HEK293T (cell line): ENCODE data around the gene FBXL17.

Source experiments
- CTCF ChIA-PET: fragments of 350-600 bp; formaldehyde crosslinking; extraction: SDS; loops from one replicate; lab custom pipeline; 2021; ENCODE audit warnings: antibody characterized with exemption, inconsistent platforms; lab: Yijun Ruan, JAX
- POLR2A ChIA-PET: fragments of 350-600 bp; formaldehyde crosslinking; extraction: SDS; loops from one replicate; lab custom pipeline; 2020; ENCODE audit warnings: antibody characterized with exemption, inconsistent platforms; lab: Yijun Ruan, JAX
- DNase-seq: peaks from one replicate; pipeline ENCODE4 v3.0.0; 2012; ENCODE audit warnings: mixed read lengths; ENCODE audit errors: extremely low spot score
- ARNT ChIP-seq: fragments of 450-650 bp; IDR thresholded peaks from 2 replicates; pipeline ENCODE4 v1.6.1; 2017; ENCODE audit warnings: mild to moderate bottlenecking
- BHLHE40 ChIP-seq: fragments of 450-650 bp; IDR thresholded peaks from 2 replicates; pipeline ENCODE4 v1.6.1; 2016; ENCODE audit warnings: mild to moderate bottlenecking, moderate library complexity, borderline replicate concordance
- CTBP1 ChIP-seq: fragments of 450-650 bp; IDR thresholded peaks from 2 replicates; pipeline ENCODE4 v1.6.1; 2016; ENCODE audit warnings: borderline replicate concordance
- ELF4 ChIP-seq: fragments of 450-650 bp; IDR thresholded peaks from 2 replicates; pipeline ENCODE4 v1.6.1; 2017; ENCODE audit warnings: antibody characterized with exemption
- FOXA1 ChIP-seq: fragments of 450-650 bp; IDR thresholded peaks from 2 replicates; pipeline ENCODE4 v1.6.1; 2016; ENCODE audit warnings: mild to moderate bottlenecking
- FOXK2 ChIP-seq: fragments of 450-650 bp; IDR thresholded peaks from 2 replicates; pipeline ENCODE4 v1.6.1; 2016; ENCODE audit warnings: mild to moderate bottlenecking
- FOXM1 ChIP-seq: fragments of 450-650 bp; IDR thresholded peaks from 2 replicates; pipeline ENCODE4 v1.6.1; 2017; ENCODE audit warnings: mild to moderate bottlenecking, borderline replicate concordance
- HDGF ChIP-seq: fragments of 450-650 bp; IDR thresholded peaks from 2 replicates; pipeline ENCODE4 v1.6.1; 2017; ENCODE audit warnings: antibody characterized with exemption, borderline replicate concordance
- L3MBTL2 ChIP-seq: fragments of 450-650 bp; conservative IDR thresholded peaks from 2 replicates; pipeline ENCODE4 v1.6.1; 2016; ENCODE audit warnings: mild to moderate bottlenecking
- LEF1 ChIP-seq: fragments of 450-650 bp; IDR thresholded peaks from 2 replicates; pipeline ENCODE4 v1.6.1; 2017; ENCODE audit warnings: mild to moderate bottlenecking, borderline replicate concordance
- NFRKB ChIP-seq: fragments of 450-650 bp; IDR thresholded peaks from 2 replicates; pipeline ENCODE4 v1.6.1; 2016; ENCODE audit warnings: mild to moderate bottlenecking, moderate library complexity
- SP1 ChIP-seq: fragments of 450-650 bp; IDR thresholded peaks from 2 replicates; pipeline ENCODE4 v1.6.1; 2017
- SUZ12 ChIP-seq: fragments of 450-650 bp; IDR thresholded peaks from 2 replicates; pipeline ENCODE4 v1.6.1; 2016; ENCODE audit warnings: mild to moderate bottlenecking
- TARDBP ChIP-seq: fragments of 450-650 bp; IDR thresholded peaks from 2 replicates; pipeline ENCODE4 v1.6.1; 2016
- ZNF384 ChIP-seq: fragments of 450-650 bp; IDR thresholded peaks from 2 replicates; pipeline ENCODE4 v1.6.1; 2016
- TF ChIP-seq, protein P1 (sequence below): fragments of 450-650 bp; IDR thresholded peaks from 2 replicates; pipeline ENCODE4 v1.6.1; 2016

Gene FBXL17

DNA sequence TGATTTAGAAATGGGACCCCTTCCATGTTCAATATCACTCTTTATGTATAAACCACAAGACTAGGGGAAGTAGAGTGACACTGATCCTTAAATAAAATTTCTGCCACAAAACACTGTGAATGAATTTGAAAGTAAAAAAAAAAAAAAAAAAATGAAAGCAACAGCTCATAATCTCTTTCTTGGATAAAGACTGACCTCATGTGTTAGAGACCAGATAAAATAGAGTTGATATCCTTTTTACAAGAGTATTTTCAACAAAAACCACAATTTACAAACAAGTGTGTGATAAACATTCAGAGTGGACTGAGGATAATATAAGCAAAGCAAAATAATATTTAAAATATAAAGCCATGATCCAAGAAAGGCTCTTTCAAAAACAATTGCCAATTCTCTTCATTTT lies 180.2 kb downstream of the FBXL17 start:
- no peak for TF ChIP-seq L3MBTL2
- TF ChIP-seq ZNF384 = peak; percentile 14; the same call in 1 of the 2 replicates
- no peak for DNase-seq
- CTCF ChIA-PET = no interaction called here
- POLR2A ChIA-PET = no interaction called here

DNA sequence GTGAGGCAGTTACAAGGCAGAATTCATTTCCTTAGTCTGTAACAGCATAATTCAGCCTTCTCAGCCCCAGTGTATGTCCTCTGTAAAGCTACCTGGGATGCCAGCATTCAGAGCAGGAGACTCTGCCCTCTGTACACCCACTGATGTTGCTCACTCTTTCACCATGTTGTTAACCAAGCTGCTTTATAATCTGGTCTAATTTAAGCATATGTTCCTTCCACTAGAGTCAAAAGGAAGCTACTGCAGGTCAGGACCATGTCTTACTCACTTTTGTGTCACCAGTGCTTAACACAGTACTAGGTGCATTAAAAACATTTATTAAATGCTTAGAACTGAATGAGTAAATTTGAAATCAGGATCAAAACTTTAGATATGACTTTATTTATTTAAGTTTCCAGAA lies 185.6 kb downstream of the FBXL17 start:
- CTCF ChIA-PET = interaction anchor here (0.6 kb wide), 1 partner anchor 212 kb away, joined by 3 read pairs; no protein-coding TSS in a partner anchor
- POLR2A ChIA-PET = no interaction called here
- peak; percentile 5 for DNase-seq
- TF ChIP-seq SUZ12 = no peak
- TF ChIP-seq TARDBP = no peak
- no peak for TF ChIP-seq ELF4
- no peak for TF ChIP-seq ZNF384
- TF ChIP-seq BHLHE40 = no peak
- TF ChIP-seq ARNT = no peak

DNA sequence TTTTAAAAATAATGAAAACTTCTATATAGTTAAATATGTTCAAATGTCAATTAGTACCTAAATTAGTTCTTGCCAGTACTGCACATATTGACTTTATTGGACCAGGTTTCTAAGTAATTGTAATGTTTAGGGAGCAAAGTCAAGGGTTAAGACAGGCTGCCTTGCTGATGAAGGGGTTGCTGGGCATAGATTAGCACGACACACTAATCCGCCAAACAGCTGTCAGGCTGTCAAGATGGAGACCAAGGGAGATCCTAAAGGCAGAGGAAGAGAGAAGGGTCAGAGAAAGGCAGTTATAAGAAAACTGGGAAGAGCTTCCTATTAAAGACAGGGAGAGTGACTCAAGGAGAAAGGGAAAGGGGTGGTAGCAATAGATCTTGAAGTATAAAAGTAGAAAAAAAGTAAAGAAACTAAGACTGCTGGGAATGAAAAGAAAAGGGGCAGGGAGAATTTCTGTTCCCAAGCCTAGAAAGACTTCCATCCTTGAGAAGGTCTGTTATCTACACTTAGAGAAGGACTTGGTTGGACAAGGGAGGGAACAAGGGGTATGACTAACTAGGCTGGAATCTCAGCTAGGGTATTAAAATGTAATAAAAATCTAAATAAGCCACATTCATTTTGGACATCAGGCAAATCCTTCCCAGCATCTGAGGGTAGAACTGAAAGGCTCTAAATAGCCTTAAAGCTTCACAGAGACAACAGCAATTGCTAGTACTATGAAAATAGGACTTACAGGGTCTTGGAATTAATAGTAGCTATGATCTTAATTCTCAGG lies 188.7 kb downstream of the FBXL17 start:
- TF ChIP-seq ARNT (no peak), HDGF (no peak), TARDBP (no peak), ELF4 (no peak), LEF1 (no peak), SUZ12 (no peak), FOXA1 (no peak), L3MBTL2 (no peak), BHLHE40 (no peak), NFRKB (no peak), ZNF384 (no peak), FOXM1 (no peak), CTBP1 (no peak), FOXK2 (no peak), SP1 (no peak)
- TF ChIP-seq, protein P1, sequence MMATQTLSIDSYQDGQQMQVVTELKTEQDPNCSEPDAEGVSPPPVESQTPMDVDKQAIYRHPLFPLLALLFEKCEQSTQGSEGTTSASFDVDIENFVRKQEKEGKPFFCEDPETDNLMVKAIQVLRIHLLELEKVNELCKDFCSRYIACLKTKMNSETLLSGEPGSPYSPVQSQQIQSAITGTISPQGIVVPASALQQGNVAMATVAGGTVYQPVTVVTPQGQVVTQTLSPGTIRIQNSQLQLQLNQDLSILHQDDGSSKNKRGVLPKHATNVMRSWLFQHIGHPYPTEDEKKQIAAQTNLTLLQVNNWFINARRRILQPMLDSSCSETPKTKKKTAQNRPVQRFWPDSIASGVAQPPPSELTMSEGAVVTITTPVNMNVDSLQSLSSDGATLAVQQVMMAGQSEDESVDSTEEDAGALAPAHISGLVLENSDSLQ = no peak
- ChIA-PET CTCF (interaction anchor here (0.6 kb wide), 2 partner anchors 26 to 274 kb away, joined by 3 to 6 read pairs; no protein-coding TSS in a partner anchor), POLR2A (no interaction called here)
- no peak for DNase-seq

DNA sequence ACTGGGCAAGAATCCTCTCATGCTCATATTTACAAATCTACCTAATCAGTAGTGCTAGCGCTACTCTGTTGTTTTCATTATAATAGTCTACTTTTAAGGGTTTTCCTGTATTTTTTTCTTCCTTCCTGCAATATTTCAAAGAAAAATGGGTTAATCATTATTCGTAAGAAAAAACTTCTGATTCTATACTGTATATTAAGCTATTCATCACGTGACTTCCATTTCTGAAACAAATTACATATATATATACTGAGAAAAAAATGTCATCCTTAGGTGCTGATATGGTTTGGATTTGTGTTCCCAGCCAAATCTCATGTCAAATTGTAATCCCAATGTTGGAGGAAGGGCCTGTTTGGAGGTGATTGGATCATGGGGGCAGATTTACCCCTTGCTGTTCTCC lies 197.0 kb downstream of the FBXL17 start:
- ChIA-PET POLR2A (no interaction called here), CTCF (no interaction called here)
- no peak for DNase-seq
- TF ChIP-seq FOXA1 (no peak), NFRKB (no peak), HDGF (no peak), FOXM1 (no peak), BHLHE40 (no peak), LEF1 (no peak), SUZ12 (no peak), TARDBP (no peak), ZNF384 (no peak), ELF4 (no peak), SP1 (no peak), L3MBTL2 (no peak), CTBP1 (no peak)
- TF ChIP-seq, protein P1 = no peak

DNA sequence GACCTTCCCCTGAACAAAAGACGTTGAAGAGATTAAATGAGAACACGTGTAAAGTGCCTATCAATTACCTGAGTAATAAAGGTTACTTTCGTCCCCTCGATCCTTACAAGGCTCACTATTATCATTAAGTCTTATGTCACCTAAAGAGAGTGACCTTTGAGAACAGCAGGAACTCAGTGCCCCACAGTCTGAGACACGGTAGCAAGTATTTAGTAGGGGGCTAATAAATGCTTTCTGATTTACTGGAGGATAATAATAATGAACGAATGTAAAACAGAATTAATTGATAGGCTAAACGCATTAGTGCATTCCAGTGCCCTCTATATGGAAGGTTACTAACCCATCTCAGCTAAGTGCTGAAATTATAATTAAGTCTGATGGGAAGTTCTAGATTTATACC lies 199.9 kb downstream of the FBXL17 start:
- CTCF ChIA-PET = no interaction called here
- TF ChIP-seq ZNF384 (no peak), LEF1 (no peak), SUZ12 (no peak), FOXK2 (no peak), NFRKB (no peak), FOXM1 (no peak), CTBP1 (no peak)
- DNase-seq = no peak
- POLR2A ChIA-PET = no interaction called here

DNA sequence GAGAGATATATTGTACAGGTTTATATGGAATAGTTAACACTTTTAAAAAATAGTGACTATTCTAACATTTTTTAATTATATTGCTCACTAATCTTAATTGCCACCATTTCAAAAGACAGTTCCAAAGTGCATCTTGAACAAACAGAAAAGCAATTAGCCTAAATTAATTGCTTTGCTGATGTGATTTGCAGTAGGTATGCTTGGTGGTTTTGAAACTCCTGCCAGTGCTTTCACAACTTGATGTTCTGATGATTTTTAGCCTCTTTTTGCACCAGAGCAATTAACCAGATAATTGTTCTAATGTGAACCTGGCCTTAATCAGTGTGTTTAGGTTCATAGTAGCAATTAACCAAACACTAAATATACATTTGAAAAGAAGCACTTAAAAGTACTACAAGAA lies 207.6 kb downstream of the FBXL17 start:
- no peak for DNase-seq
- TF ChIP-seq ZNF384 (no peak), LEF1 (no peak), HDGF (no peak), ELF4 (no peak), ARNT (no peak), TARDBP (no peak), SUZ12 (no peak), FOXA1 (no peak), FOXK2 (no peak), FOXM1 (no peak), L3MBTL2 (no peak), SP1 (no peak), CTBP1 (no peak), NFRKB (no peak), BHLHE40 (no peak)
- TF ChIP-seq, protein P1 = no peak
- POLR2A ChIA-PET = no interaction called here
- CTCF ChIA-PET = no interaction called here
